Measurements from ENCODE around the gene SPAG6. TPM values are rescaled to one million over a fixed set of nuclear protein-coding genes. Genes with fewer than 3 reads are reported as not detected.

The SPAG6 gene
- total RNA-seq, 1 experiment from 2014 or later = 0.74 TPM

DNA sequence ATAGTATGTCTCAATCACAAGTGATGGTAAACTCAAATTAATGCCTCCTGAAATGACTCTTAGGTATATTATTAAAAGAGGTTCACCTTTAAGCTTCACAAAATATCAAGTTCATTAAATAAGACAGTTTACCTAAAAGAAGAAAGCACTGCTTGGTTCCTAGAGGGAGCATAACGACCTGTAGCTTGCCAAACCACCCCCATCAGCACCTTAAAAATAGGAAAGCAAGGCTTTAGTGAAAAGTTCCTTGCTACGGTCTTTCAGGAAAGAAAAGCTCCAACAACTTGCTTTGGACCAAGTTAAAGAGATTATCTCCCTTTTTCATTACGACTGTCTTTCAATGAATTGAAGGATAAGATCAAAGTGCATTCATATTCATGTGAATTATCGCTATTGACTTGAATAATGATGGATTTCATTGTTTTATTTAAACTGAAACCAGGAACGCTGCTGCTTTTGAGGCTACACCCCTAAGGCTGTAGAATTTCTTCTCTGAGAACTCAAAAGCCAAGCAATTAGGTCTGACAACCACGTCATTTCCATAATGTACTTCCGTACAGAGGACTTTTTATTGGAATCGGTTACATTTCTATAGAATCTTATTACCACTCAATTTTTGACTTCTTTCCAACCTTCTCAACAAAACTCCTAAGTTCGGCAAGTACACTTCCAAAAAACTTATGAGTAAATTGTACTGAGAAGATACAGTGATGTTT lies 7.0 kb upstream of the SPAG6 start (continued):
- TF ChIP-seq, protein P1, sequence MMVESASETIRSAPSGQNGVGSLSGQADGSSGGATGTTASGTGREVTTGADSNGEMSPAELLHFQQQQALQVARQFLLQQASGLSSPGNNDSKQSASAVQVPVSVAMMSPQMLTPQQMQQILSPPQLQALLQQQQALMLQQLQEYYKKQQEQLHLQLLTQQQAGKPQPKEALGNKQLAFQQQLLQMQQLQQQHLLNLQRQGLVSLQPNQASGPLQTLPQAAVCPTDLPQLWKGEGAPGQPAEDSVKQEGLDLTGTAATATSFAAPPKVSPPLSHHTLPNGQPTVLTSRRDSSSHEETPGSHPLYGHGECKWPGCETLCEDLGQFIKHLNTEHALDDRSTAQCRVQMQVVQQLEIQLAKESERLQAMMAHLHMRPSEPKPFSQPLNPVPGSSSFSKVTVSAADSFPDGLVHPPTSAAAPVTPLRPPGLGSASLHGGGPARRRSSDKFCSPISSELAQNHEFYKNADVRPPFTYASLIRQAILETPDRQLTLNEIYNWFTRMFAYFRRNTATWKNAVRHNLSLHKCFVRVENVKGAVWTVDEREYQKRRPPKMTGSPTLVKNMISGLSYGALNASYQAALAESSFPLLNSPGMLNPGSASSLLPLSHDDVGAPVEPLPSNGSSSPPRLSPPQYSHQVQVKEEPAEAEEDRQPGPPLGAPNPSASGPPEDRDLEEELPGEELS (CRISPR knock-in tag; IDR thresholded peaks at IDR 0.05) = no peak
- TF ChIP-seq, protein P2, sequence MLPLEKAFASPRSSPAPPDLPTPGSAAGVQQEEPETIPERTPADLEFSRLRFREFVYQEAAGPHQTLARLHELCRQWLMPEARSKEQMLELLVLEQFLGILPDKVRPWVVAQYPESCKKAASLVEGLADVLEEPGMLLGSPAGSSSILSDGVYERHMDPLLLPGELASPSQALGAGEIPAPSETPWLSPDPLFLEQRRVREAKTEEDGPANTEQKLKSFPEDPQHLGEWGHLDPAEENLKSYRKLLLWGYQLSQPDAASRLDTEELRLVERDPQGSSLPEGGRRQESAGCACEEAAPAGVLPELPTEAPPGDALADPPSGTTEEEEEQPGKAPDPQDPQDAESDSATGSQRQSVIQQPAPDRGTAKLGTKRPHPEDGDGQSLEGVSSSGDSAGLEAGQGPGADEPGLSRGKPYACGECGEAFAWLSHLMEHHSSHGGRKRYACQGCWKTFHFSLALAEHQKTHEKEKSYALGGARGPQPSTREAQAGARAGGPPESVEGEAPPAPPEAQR (CRISPR knock-in tag; IDR thresholded peaks at IDR 0.05) = no peak
- TF ChIP-seq, protein P3, sequence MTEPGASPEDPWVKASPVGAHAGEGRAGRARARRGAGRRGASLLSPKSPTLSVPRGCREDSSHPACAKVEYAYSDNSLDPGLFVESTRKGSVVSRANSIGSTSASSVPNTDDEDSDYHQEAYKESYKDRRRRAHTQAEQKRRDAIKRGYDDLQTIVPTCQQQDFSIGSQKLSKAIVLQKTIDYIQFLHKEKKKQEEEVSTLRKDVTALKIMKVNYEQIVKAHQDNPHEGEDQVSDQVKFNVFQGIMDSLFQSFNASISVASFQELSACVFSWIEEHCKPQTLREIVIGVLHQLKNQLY (CRISPR knock-in tag; IDR thresholded peaks at IDR 0.05) = no peak
- TF ChIP-seq ZNF219 (CRISPR knock-in tag; IDR thresholded peaks at IDR 0.05; ENCODE audit: borderline replicate concordance) (no peak), EMX1 (CRISPR knock-in tag; IDR thresholded peaks at IDR 0.05) (no peak)

DNA sequence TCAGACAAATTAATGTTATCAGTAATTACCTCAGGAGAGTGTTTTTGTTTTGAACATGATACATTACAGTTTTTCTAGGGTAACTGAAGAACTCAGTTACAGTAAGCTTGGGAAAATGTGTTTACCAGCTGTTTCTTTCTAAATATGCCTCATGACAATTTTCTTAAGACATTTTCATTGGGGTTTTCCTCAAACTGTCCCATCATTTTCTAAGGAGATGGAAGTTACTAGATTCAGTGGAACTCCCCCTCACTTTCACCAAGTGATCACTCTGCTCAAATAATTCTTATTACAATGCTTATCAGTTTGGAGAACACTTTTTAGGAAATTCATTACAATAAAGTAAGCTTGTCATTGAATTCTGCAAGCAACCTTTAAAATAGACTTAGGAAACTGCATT lies 6.4 kb upstream of the SPAG6 start:
- ATAC-seq (no peak), DNase-seq (ENCODE audit: low spot score) (no peak)
- Mint-ChIP-seq H3K9me3 (no peaks in the 10 kb centered on the region), H3K27me3 (ENCODE audit: low read depth) (peaks cover 96% of the 10 kb centered on the region), H3K4me1 (peaks cover 11% of the 10 kb centered on the region), H3K27ac (no peak overlapping the region), H3K36me3 (no peaks in the 10 kb centered on the region), H3K4me3 (no peak overlapping the region)
- ChIA-PET POLR2A (no interaction called here), CTCF (no interaction called here)
- TF ChIP-seq, protein P4, sequence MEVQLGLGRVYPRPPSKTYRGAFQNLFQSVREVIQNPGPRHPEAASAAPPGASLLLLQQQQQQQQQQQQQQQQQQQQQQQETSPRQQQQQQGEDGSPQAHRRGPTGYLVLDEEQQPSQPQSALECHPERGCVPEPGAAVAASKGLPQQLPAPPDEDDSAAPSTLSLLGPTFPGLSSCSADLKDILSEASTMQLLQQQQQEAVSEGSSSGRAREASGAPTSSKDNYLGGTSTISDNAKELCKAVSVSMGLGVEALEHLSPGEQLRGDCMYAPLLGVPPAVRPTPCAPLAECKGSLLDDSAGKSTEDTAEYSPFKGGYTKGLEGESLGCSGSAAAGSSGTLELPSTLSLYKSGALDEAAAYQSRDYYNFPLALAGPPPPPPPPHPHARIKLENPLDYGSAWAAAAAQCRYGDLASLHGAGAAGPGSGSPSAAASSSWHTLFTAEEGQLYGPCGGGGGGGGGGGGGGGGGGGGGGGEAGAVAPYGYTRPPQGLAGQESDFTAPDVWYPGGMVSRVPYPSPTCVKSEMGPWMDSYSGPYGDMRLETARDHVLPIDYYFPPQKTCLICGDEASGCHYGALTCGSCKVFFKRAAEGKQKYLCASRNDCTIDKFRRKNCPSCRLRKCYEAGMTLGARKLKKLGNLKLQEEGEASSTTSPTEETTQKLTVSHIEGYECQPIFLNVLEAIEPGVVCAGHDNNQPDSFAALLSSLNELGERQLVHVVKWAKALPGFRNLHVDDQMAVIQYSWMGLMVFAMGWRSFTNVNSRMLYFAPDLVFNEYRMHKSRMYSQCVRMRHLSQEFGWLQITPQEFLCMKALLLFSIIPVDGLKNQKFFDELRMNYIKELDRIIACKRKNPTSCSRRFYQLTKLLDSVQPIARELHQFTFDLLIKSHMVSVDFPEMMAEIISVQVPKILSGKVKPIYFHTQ (CRISPR knock-in tag; IDR thresholded peaks at IDR 0.05) = no peak
- TF ChIP-seq TP53 (CRISPR knock-in tag; IDR thresholded peaks at IDR 0.05) = no peak
- TF ChIP-seq MXD4 (CRISPR knock-in tag; IDR thresholded peaks at IDR 0.05; ENCODE audit: borderline replicate concordance) = no peak
- no peak for TF ChIP-seq IRF2 (CRISPR knock-in tag; IDR thresholded peaks at IDR 0.05; ENCODE audit: borderline replicate concordance, low read depth)
- TF ChIP-seq GTF2I (CRISPR knock-in tag; conservative IDR thresholded peaks at IDR 0.05) = no peak
- TF ChIP-seq NFATC4 (CRISPR knock-in tag; IDR thresholded peaks at IDR 0.05) = no peak
- no peak for TF ChIP-seq FOXJ3 (CRISPR knock-in tag; IDR thresholded peaks at IDR 0.05; ENCODE audit: borderline replicate concordance)
- TF ChIP-seq, protein P5, sequence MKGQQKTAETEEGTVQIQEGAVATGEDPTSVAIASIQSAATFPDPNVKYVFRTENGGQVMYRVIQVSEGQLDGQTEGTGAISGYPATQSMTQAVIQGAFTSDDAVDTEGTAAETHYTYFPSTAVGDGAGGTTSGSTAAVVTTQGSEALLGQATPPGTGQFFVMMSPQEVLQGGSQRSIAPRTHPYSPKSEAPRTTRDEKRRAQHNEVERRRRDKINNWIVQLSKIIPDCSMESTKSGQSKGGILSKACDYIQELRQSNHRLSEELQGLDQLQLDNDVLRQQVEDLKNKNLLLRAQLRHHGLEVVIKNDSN (CRISPR knock-in tag; IDR thresholded peaks at IDR 0.05) = no peak
- no peak for TF ChIP-seq ZNF317 (CRISPR knock-in tag; IDR thresholded peaks at IDR 0.05; ENCODE audit: borderline replicate concordance, low read depth)
- TF ChIP-seq, protein P6, sequence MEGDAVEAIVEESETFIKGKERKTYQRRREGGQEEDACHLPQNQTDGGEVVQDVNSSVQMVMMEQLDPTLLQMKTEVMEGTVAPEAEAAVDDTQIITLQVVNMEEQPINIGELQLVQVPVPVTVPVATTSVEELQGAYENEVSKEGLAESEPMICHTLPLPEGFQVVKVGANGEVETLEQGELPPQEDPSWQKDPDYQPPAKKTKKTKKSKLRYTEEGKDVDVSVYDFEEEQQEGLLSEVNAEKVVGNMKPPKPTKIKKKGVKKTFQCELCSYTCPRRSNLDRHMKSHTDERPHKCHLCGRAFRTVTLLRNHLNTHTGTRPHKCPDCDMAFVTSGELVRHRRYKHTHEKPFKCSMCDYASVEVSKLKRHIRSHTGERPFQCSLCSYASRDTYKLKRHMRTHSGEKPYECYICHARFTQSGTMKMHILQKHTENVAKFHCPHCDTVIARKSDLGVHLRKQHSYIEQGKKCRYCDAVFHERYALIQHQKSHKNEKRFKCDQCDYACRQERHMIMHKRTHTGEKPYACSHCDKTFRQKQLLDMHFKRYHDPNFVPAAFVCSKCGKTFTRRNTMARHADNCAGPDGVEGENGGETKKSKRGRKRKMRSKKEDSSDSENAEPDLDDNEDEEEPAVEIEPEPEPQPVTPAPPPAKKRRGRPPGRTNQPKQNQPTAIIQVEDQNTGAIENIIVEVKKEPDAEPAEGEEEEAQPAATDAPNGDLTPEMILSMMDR (IDR thresholded peaks at IDR 0.05) = no peak
- no peak for TF ChIP-seq EMX1 (CRISPR knock-in tag; IDR thresholded peaks at IDR 0.05)
- no peak for TF ChIP-seq RELA (CRISPR knock-in tag; IDR thresholded peaks at IDR 0.05; ENCODE audit: borderline replicate concordance)
- TF ChIP-seq, protein P7, sequence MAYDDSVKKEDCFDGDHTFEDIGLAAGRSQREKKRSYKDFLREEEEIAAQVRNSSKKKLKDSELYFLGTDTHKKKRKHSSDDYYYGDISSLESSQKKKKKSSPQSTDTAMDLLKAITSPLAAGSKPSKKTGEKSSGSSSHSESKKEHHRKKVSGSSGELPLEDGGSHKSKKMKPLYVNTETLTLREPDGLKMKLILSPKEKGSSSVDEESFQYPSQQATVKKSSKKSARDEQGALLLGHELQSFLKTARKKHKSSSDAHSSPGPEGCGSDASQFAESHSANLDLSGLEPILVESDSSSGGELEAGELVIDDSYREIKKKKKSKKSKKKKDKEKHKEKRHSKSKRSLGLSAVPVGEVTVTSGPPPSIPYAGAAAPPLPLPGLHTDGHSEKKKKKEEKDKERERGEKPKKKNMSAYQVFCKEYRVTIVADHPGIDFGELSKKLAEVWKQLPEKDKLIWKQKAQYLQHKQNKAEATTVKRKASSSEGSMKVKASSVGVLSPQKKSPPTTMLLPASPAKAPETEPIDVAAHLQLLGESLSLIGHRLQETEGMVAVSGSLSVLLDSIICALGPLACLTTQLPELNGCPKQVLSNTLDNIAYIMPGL (CRISPR knock-in tag; IDR thresholded peaks at IDR 0.05) = no peak
- no peak for TF ChIP-seq KAT7 (CRISPR knock-in tag; IDR thresholded peaks at IDR 0.05; ENCODE audit: borderline replicate concordance)
- TF ChIP-seq MYBL2 (CRISPR knock-in tag; IDR thresholded peaks at IDR 0.05) = no peak
- TF ChIP-seq, protein P8, sequence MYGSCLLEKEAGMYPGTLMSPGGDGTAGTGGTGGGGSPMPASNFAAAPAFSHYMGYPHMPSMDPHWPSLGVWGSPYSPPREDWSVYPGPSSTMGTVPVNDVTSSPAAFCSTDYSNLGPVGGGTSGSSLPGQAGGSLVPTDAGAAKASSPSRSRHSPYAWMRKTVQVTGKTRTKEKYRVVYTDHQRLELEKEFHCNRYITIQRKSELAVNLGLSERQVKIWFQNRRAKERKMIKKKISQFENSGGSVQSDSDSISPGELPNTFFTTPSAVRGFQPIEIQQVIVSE (CRISPR knock-in tag; IDR thresholded peaks at IDR 0.05; ENCODE audit: borderline replicate concordance) = no peak
- TF ChIP-seq ATF1 (CRISPR knock-in tag; IDR thresholded peaks at IDR 0.05) = no peak

All from WTC11 (cell line).